ENCODE results near the gene CLDN12.

CLDN12 gene

DNA sequence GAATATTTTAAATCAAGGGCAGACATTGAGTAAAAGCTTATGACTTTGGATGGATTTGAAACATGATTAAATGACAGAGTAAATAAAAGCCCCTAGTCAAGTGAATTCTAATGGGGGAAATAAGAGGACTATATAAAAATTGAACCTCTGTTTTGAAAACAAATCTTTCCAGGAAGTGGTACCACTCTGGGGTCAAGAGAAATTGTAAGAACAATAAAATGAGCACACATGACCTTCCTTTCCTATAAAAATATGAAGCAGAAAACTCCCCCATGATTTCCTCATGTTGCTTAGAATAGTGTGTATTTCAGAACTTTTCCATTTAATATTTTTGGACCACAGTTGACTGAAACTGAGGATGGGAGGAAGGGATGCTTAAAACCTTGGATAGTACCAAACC lies 12.3 kb upstream of the CLDN12 start:
- DNase-seq (ENCODE audit: low read depth): no peak
- TF ChIP-seq MYC (IDR thresholded peaks at IDR 0.05; ENCODE audit: low read depth, low read length): no peak
- TF ChIP-seq, protein P1, sequence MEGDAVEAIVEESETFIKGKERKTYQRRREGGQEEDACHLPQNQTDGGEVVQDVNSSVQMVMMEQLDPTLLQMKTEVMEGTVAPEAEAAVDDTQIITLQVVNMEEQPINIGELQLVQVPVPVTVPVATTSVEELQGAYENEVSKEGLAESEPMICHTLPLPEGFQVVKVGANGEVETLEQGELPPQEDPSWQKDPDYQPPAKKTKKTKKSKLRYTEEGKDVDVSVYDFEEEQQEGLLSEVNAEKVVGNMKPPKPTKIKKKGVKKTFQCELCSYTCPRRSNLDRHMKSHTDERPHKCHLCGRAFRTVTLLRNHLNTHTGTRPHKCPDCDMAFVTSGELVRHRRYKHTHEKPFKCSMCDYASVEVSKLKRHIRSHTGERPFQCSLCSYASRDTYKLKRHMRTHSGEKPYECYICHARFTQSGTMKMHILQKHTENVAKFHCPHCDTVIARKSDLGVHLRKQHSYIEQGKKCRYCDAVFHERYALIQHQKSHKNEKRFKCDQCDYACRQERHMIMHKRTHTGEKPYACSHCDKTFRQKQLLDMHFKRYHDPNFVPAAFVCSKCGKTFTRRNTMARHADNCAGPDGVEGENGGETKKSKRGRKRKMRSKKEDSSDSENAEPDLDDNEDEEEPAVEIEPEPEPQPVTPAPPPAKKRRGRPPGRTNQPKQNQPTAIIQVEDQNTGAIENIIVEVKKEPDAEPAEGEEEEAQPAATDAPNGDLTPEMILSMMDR (IDR thresholded peaks at IDR 0.05; ENCODE audit: low read depth, low read length): no peak
- TF ChIP-seq, protein P2, sequence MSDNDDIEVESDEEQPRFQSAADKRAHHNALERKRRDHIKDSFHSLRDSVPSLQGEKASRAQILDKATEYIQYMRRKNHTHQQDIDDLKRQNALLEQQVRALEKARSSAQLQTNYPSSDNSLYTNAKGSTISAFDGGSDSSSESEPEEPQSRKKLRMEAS (IDR thresholded peaks at IDR 0.05; ENCODE audit: low read depth, low read length): no peak
- TF ChIP-seq POLR2A (IDR thresholded peaks at IDR 0.05; ENCODE audit: extremely low read depth, insufficient read length): no peak
- H3K4me3 ChIP-seq (ENCODE audit: low read depth, low read length): no peak overlapping the region

DNA sequence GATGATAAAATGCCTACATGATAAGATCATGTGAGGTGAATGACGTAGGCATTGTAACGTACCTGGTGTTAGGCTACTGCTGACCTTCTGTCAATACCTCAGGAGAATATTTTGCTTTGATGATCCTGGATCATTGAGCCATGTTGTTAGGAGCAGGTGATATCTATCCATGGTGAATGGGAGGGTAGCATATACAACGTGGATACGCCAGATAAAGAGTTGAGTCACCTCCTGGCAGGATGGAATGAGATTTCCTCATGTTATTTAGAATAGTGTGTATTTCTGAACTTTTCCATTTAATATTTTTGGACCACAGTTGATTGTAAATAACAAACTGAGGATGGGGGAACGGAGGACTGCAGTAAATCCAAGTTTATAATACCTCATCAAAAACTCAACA lies 11.8 kb upstream of the CLDN12 start:
- DNase-seq (ENCODE audit: low read depth): no peak
- TF ChIP-seq POLR2A (IDR thresholded peaks at IDR 0.05; ENCODE audit: extremely low read depth, insufficient read length) (no peak), MYC (IDR thresholded peaks at IDR 0.05; ENCODE audit: low read depth, low read length) (no peak)
- TF ChIP-seq, protein P2 (IDR thresholded peaks at IDR 0.05; ENCODE audit: low read depth, low read length): no peak
- TF ChIP-seq, protein P1 (IDR thresholded peaks at IDR 0.05; ENCODE audit: low read depth, low read length): no peak
- no peak overlapping the region for H3K4me3 ChIP-seq (ENCODE audit: low read depth, low read length)

DNA sequence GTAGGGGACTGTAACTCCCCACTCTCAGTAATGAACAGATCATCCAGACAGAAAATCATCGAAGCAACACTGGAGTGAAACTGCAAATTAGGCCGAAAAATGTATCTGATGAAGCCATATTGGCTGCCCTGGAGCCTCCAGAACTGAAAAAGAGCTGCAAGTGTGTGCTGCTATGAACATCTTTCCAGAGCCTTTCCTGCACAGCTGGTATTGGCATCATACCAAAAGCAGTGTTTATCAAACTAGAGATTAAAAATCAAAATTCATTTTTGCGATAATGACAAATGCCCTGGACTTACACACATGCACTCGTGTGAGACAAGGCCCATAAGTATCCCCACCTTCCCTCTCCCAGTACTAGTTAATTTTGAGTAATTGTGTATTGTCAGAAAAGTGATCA lies 6.8 kb upstream of the CLDN12 start:
- no peak overlapping the region for H3K4me3 ChIP-seq (ENCODE audit: low read depth, low read length)
- DNase-seq (ENCODE audit: low read depth): no peak
- TF ChIP-seq, protein P2 (IDR thresholded peaks at IDR 0.05; ENCODE audit: low read depth, low read length): no peak
- no peak for TF ChIP-seq POLR2A (IDR thresholded peaks at IDR 0.05; ENCODE audit: extremely low read depth, insufficient read length)
- TF ChIP-seq, protein P1 (IDR thresholded peaks at IDR 0.05; ENCODE audit: low read depth, low read length): no peak
- TF ChIP-seq MYC (IDR thresholded peaks at IDR 0.05; ENCODE audit: low read depth, low read length): no peak

DNA sequence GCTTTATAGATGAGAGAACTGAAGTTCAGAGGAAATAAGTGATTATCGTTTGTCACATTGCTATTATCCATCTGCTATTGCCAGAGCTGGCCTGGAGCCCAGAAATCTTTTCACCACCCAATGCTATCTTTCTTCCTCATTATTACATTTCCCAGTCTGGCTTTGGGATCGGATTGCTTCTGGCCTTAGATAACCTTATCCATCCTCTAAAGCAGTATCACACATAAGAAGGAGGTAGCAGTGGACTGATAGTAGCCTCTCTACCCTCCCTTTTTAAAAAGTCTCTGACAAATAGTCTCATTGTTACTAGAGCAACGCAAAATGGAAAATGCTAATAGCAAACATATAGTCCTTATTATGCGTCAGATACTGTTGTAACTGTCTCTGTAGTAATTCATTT lies 1.3 kb upstream of the CLDN12 start:
- no peak for DNase-seq (ENCODE audit: low read depth)
- H3K4me3 ChIP-seq (ENCODE audit: low read depth, low read length): no peak overlapping the region
- no peak for TF ChIP-seq POLR2A (IDR thresholded peaks at IDR 0.05; ENCODE audit: extremely low read depth, insufficient read length)
- TF ChIP-seq, protein P1 (IDR thresholded peaks at IDR 0.05; ENCODE audit: low read depth, low read length): no peak
- no peak for TF ChIP-seq MYC (IDR thresholded peaks at IDR 0.05; ENCODE audit: low read depth, low read length)
- TF ChIP-seq, protein P2 (IDR thresholded peaks at IDR 0.05; ENCODE audit: low read depth, low read length): no peak

DNA sequence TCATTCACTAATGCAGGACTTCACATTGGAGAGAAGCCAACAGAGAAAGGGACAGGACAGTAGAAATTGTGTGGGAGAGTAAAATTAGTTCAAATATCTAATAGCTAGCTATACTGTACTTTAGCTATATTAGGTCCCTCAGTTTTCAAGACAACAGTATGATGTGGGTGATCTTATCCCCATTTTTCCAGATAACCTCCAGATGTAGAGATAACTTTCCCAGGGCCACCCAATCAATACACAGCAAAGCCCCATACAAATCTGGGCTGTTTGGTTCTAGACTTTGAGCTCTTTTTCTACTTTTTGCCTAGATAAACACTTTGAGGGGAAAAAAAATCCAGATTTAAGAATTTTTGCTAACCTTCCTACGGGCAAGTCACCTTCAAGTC lies 482 bp upstream of the CLDN12 start:
- H3K4me3 ChIP-seq (ENCODE audit: low read depth, low read length): peak overlapping the region; percentile 91
- no peak for DNase-seq (ENCODE audit: low read depth)

More for the DNA sequence above, 482 bp upstream of the CLDN12 start:
- no peak for TF ChIP-seq POLR2A (IDR thresholded peaks at IDR 0.05; ENCODE audit: extremely low read depth, insufficient read length)
- TF ChIP-seq, protein P2 (IDR thresholded peaks at IDR 0.05; ENCODE audit: low read depth, low read length): no peak
- no peak for TF ChIP-seq MYC (IDR thresholded peaks at IDR 0.05; ENCODE audit: low read depth, low read length)
- TF ChIP-seq, protein P1 (IDR thresholded peaks at IDR 0.05; ENCODE audit: low read depth, low read length): no peak

Measured in NB4 (cell line).